A673 (cell line): ENCODE data around the gene HACD2. TPM values are rescaled to one million over a fixed set of nuclear protein-coding genes. Genes with fewer than 3 reads are reported as not detected.

Source experiments
- BruUV-seq: library from RNA; stranded (reverse); fragments of 400-500 nt; replicated peaks from 2 replicates; lab custom pipeline; 2021; lab: Mats Ljungman, UMichigan
- CTCF ChIA-PET: fragments of 300-600 bp; sonication (Branson Sonifier 250); formaldehyde crosslinking; loops from one replicate; lab custom pipeline; 2022; ENCODE audit warnings: antibody characterized with exemption; lab: Charles Lee
- POLR2A ChIA-PET: fragments of 300-600 bp; sonication (Branson Sonifier 250); formaldehyde crosslinking; loops from one replicate; lab custom pipeline; 2022; ENCODE audit warnings: antibody characterized with exemption; ENCODE audit not compliant: low non-redundant PET; lab: Charles Lee
- DNase-seq: peaks from one replicate; pipeline ENCODE4 v3.0.0-alpha.2; 2015; ENCODE audit warnings: low spot score
- H3K27ac ChIP-seq: fragments of 200-600 bp; sonication (generic); 2 replicates; pipeline ENCODE4 v1.5.1; 2016; ENCODE audit warnings: mixed run types, low read depth, mild to moderate bottlenecking, mixed read lengths, antibody characterized with exemption, low read length; ENCODE audit not compliant: poor library complexity, severe bottlenecking
- H3K27me3 ChIP-seq: fragments of 200-600 bp; sonication (generic); replicated peaks from 2 replicates; pipeline ENCODE4 v1.6.1; 2017; ENCODE audit warnings: mixed run types, low read depth, mild to moderate bottlenecking, mixed read lengths, antibody characterized with exemption, low read length; ENCODE audit not compliant: insufficient read depth, poor library complexity
- H3K36me3 ChIP-seq: fragments of 200-600 bp; sonication (generic); 2 replicates; pipeline ENCODE4 v1.6.1; 2016; ENCODE audit warnings: mixed run types, mild to moderate bottlenecking, mixed read lengths, antibody characterized with exemption, low read length; ENCODE audit not compliant: insufficient read depth, poor library complexity, severe bottlenecking
- H3K4me1 ChIP-seq: fragments of 200-600 bp; sonication (generic); 2 replicates; pipeline ENCODE4 v1.6.1; 2017; ENCODE audit warnings: mixed run types, mild to moderate bottlenecking, mixed read lengths, antibody characterized with exemption, low read length; ENCODE audit not compliant: insufficient read depth, poor library complexity, severe bottlenecking
- H3K4me3 ChIP-seq: fragments of 200-600 bp; sonication (generic); 2 replicates; pipeline ENCODE4 v1.5.1; 2016; ENCODE audit warnings: low read depth, mixed run types, mild to moderate bottlenecking, mixed read lengths, low read length; ENCODE audit not compliant: poor library complexity, severe bottlenecking
- H3K9me3 ChIP-seq: fragments of 200-600 bp; sonication (generic); 2 replicates; pipeline ENCODE4 v1.6.1; 2016; ENCODE audit warnings: mixed run types, low read depth, mild to moderate bottlenecking, mixed read lengths, antibody characterized with exemption, low read length; ENCODE audit not compliant: poor library complexity, severe bottlenecking
- CTCF ChIP-seq: fragments of 300-800, 200-600 bp; sonication (generic); conservative IDR thresholded peaks from 2 replicates; pipeline ENCODE4 v1.5.1; 2017; ENCODE audit warnings: low read depth, mild to moderate bottlenecking, antibody characterized with exemption, low read length, moderate library complexity, mixed read lengths
- EZH2 ChIP-seq: fragments of 200-600 bp; sonication (generic); IDR thresholded peaks from 2 replicates; pipeline ENCODE4 v1.6.1; 2017; ENCODE audit warnings: borderline replicate concordance, low read depth, mild to moderate bottlenecking, mixed read lengths, antibody characterized with exemption, low read length; ENCODE audit not compliant: poor library complexity, severe bottlenecking
- intact Hi-C: fragments of 100-400 bp; cut with micrococcal nuclease; formaldehyde crosslinking; loops from one replicate; pipeline ENCODE4 v1.10.0; 2022; ENCODE audit not compliant: unreplicated experiment
- total RNA-seq: library from RNA; stranded (reverse); gene quantifications from 2 replicates; pipeline ENCODE4 v1.2.3, GENCODE V29; 2021

Gene HACD2
- total RNA-seq, 1 experiment from 2014 or later, result 49.3 TPM

- no peak for TF ChIP-seq EZH2
- TF ChIP-seq CTCF, result no peak
- no peaks in the 10 kb centered on the region for H3K27me3 ChIP-seq
- no peaks in the 10 kb centered on the region for H3K4me1 ChIP-seq
- CTCF ChIA-PET, result no interaction called here
- no TSS peak for BruUV-seq
- no peak for DNase-seq
- no peaks in the 10 kb centered on the region for H3K9me3 ChIP-seq
- POLR2A ChIA-PET, result no interaction called here
- intact Hi-C loops, result no loop called here
- no peak overlapping the region for H3K27ac ChIP-seq
- H3K4me3 ChIP-seq, result no peak overlapping the region
- H3K36me3 ChIP-seq, result no peaks in the 10 kb centered on the region
Measured at GRCh38 chr3:123527046-123527445, 57.8 kb downstream of the HACD2 start.

GRCh38 chr3:123526474-123526873 lies 58.4 kb downstream of the HACD2 start:
- DNase-seq, result no peak
- no peak overlapping the region for H3K4me3 ChIP-seq
- no peak for TF ChIP-seq EZH2
- TF ChIP-seq CTCF, result no peak
- CTCF ChIA-PET, result no interaction called here
- no peaks in the 10 kb centered on the region for H3K9me3 ChIP-seq
- POLR2A ChIA-PET, result no interaction called here
- peaks cover 5% of the 10 kb centered on the region for H3K4me1 ChIP-seq
- BruUV-seq, result no TSS peak
- H3K27ac ChIP-seq, result no peak overlapping the region
- intact Hi-C loops, result no loop called here
- no peaks in the 10 kb centered on the region for H3K36me3 ChIP-seq
- no peaks in the 10 kb centered on the region for H3K27me3 ChIP-seq

- no TSS peak for BruUV-seq
- no peak for DNase-seq
- no peaks in the 10 kb centered on the region for H3K36me3 ChIP-seq
- intact Hi-C loops, result no loop called here
- H3K4me3 ChIP-seq, result no peak overlapping the region
- ChIA-PET CTCF (no interaction called here), POLR2A (no interaction called here)
- no peaks in the 10 kb centered on the region for H3K27me3 ChIP-seq
- no peaks in the 10 kb centered on the region for H3K9me3 ChIP-seq
- TF ChIP-seq CTCF (no peak), EZH2 (no peak)
- H3K4me1 ChIP-seq, result peaks cover 7% of the 10 kb centered on the region
- no peak overlapping the region for H3K27ac ChIP-seq
Measured at GRCh38 chr3:123525433-123525832, 59.4 kb downstream of the HACD2 start.
